CD14-positive monocyte (primary cell): ENCODE data around the gene EYA4. TPM values are rescaled to one million over a fixed set of nuclear protein-coding genes. Genes with fewer than 3 reads are reported as not detected.

ENCODE experiments used
- DNase-seq, 3 donors: peaks; one replicate each; pipeline ENCODE4 v3.0.0-alpha.2; 2011 to 2022
- H2AFZ ChIP-seq: 2 replicates; pipeline ENCODE4 v1.6.0; 2012; ENCODE audit warnings: mild to moderate bottlenecking, low read depth, low read length, inconsistent platforms; ENCODE audit not compliant: insufficient read depth, poor library complexity, severe bottlenecking
- H3K27ac ChIP-seq, 2 donors: 1 replicate in 1 of 2; 2 replicates in 1 of 2; pipeline ENCODE4 v1.5.1; 2012 to 2013; ENCODE audit warnings: low read length in 2 of 2, control low read depth in 1 of 2, inconsistent platforms in 1 of 2, low read depth in 1 of 2, mild to moderate bottlenecking in 1 of 2
- H3K27me3 ChIP-seq, 2 donors: one replicate each; pipeline versions ENCODE4 v1.6.0 to v1.6.1; 2011 to 2013; ENCODE audit warnings: low read length in 2 of 2; ENCODE audit not compliant: control insufficient read depth in 2 of 2, insufficient read depth in 2 of 2
- H3K36me3 ChIP-seq, 2 donors: replicated peaks in 1 of 2; 1 replicate in 1 of 2; 2 replicates in 1 of 2; pipeline versions ENCODE4 v1.5.1 to v1.6.1; 2012 to 2013; ENCODE audit warnings: low read length in 2 of 2, control low read depth in 1 of 2, inconsistent platforms in 1 of 2, mild to moderate bottlenecking in 1 of 2; ENCODE audit not compliant: insufficient read depth in 2 of 2, control insufficient read depth in 1 of 2
- H3K4me1 ChIP-seq, 2 donors: 1 replicate in 1 of 2; 2 replicates in 1 of 2; pipeline versions ENCODE4 v1.5.1 to v1.6.1; 2012 to 2013; ENCODE audit warnings: low read length in 2 of 2, control low read depth in 1 of 2, inconsistent platforms in 1 of 2, mild to moderate bottlenecking in 1 of 2, moderate library complexity in 1 of 2; ENCODE audit not compliant: insufficient read depth in 2 of 2, control insufficient read depth in 1 of 2
- H3K4me2 ChIP-seq: replicated peaks from 2 replicates; pipeline ENCODE3; 2012; ENCODE audit warnings: low read length, moderate library complexity, mild to moderate bottlenecking; ENCODE audit not compliant: poor library complexity, severe bottlenecking; ENCODE audit errors: extremely low read depth
- H3K4me3 ChIP-seq, 3 experiments: fragments of 200-600 bp in 1 of 3; sonication (generic) in 1 of 3; replicated peaks in 1 of 3; 1 replicate in 2 of 3; 2 replicates in 1 of 3; pipeline ENCODE4 v1.5.1; 2011 to 2013; ENCODE audit warnings: low read length in 3 of 3, mild to moderate bottlenecking in 3 of 3, control low read depth in 2 of 3, low read depth in 2 of 3, inconsistent platforms in 1 of 3, moderate library complexity in 1 of 3
- H3K79me2 ChIP-seq: 2 replicates; pipeline ENCODE4 v1.6.0; 2012; ENCODE audit warnings: mild to moderate bottlenecking, control low read depth, inconsistent platforms, low read length, moderate library complexity; ENCODE audit not compliant: insufficient read depth
- H3K9ac ChIP-seq: 2 replicates; pipeline ENCODE4 v1.6.0; 2017; ENCODE audit warnings: low read length, mild to moderate bottlenecking; ENCODE audit not compliant: insufficient read depth, poor library complexity, severe bottlenecking
- H3K9me3 ChIP-seq, 2 donors: replicated peaks in 1 of 2; 1 replicate in 1 of 2; 2 replicates in 1 of 2; pipeline versions ENCODE4 v1.5.1 to v1.6.1; 2012 to 2013; ENCODE audit warnings: low read length in 2 of 2, control low read depth in 1 of 2; ENCODE audit not compliant: control insufficient read depth in 1 of 2, insufficient read depth in 1 of 2
- H4K20me1 ChIP-seq: 2 replicates; pipeline ENCODE4 v1.6.0; 2012; ENCODE audit warnings: mild to moderate bottlenecking, low read length, control low read depth, moderate library complexity; ENCODE audit not compliant: insufficient read depth
- H3K27ac Mint-ChIP-seq, 7 donors: one replicate each; pipeline ENCODE4 v1.8.0; 2020; ENCODE audit warnings: mild to moderate bottlenecking in 7 of 7, mixed read lengths in 7 of 7, moderate library complexity in 6 of 7, inconsistent platforms in 2 of 7
- H3K27me3 Mint-ChIP-seq, 3 donors: one replicate each; pipeline ENCODE4 v1.8.0; 2021 to 2022; ENCODE audit warnings: low read depth in 3 of 3, mild to moderate bottlenecking in 3 of 3, mixed read lengths in 3 of 3, moderate library complexity in 3 of 3, inconsistent platforms in 1 of 3
- H3K36me3 Mint-ChIP-seq, 2 donors: one replicate each; pipeline ENCODE4 v1.8.0; 2020; ENCODE audit warnings: mixed read lengths in 2 of 2, inconsistent platforms in 1 of 2, mild to moderate bottlenecking in 1 of 2
- H3K4me1 Mint-ChIP-seq: one replicate; pipeline ENCODE4 v1.8.0; 2020; ENCODE audit warnings: mild to moderate bottlenecking, mixed read lengths
- H3K4me3 Mint-ChIP-seq, 2 donors: one replicate each; pipeline ENCODE4 v1.8.0; 2020; ENCODE audit warnings: mild to moderate bottlenecking in 2 of 2, mixed read lengths in 2 of 2, moderate library complexity in 1 of 2
- H3K9me3 Mint-ChIP-seq, 7 donors: one replicate each; pipeline ENCODE4 v1.8.0; 2020 to 2022; ENCODE audit warnings: mixed read lengths in 7 of 7, mild to moderate bottlenecking in 6 of 7, moderate library complexity in 6 of 7, inconsistent platforms in 2 of 7
- CTCF ChIP-seq: fragments of 200-600 bp; IDR thresholded peaks from one replicate; pipeline ENCODE4 v1.8.0; 2022; ENCODE audit warnings: antibody characterized with exemption, mild to moderate bottlenecking
- WGBS: methylation state at CpG from one replicate; pipeline ENCODE4 v1.1.5; 2013; ENCODE audit warnings: missing lambda C conversion rate; ENCODE audit not compliant: insufficient coverage; 5-methylcytosine and 5-hydroxymethylcytosine counted together
- intact Hi-C, 2 donors: fragments of 100-400 bp; cut with micrococcal nuclease; formaldehyde crosslinking; loops; one replicate each; pipeline versions ENCODE4 v1.15.0 to v1.15.1; 2023
- polyA plus RNA-seq, 3 donors: library from polyadenylated mRNA; depleted of rRNA in 1 of 3; unstranded in 2 of 3; stranded (reverse) in 1 of 3; fragments of 300-500 nt in 2 of 3; fragments of >200 nt in 1 of 3; fragmentation: Illumina TruSeq in 2 of 3; gene quantifications; 1 replicate in 2 of 3; 2 replicates in 1 of 3; pipeline ENCODE4 v1.2.3, GENCODE V29; 2012 to 2021

EYA4 gene
- polyA plus RNA-seq, 3 donors = not detected

DNA sequence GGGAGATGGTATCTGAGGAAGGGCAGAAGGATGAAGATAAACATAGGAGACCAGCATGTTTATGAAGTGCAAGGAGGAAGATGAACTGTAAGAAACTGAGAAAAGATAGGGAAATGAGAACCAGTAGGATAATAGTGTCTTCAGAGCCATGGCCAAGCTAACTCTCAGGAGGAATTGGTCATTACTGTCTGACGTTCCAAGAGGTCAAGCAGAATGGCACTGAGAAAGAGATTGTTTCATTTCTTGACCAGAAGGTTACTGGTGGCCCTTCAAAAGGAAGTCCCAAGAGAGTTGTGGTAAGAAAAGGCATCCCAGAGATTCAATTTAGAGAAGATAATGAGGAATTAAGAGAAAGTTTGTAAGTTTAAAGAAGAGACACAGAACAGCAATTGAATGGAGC is 47.5 kb downstream of the EYA4 start:
- Histone ChIP-seq H3K4me1 (no peaks in the 10 kb centered on the region), H3K27ac (no peak overlapping the region), H2AFZ (no peak overlapping the region), H3K9me3 (no peaks in the 10 kb centered on the region), H3K27me3 (no peaks in the 10 kb centered on the region), H3K36me3 (no peaks in the 10 kb centered on the region), H4K20me1 (no peaks in the 10 kb centered on the region), H3K4me2 (no peak overlapping the region), H3K79me2 (no peaks in the 10 kb centered on the region), H3K4me3 (no peak overlapping the region), H3K9ac (no peak overlapping the region)
- no peak overlapping the region for H3K27ac Mint-ChIP-seq
- intact Hi-C loops = no loop called here
- no peak for TF ChIP-seq CTCF
- no peaks in the 10 kb centered on the region for H3K4me1 Mint-ChIP-seq
- peaks cover 0 to 2% (median 0%) of the 10 kb centered on the region in 3 donors for H3K27me3 Mint-ChIP-seq
- no peaks in the 10 kb centered on the region for H3K9me3 Mint-ChIP-seq
- no peak overlapping the region for H3K4me3 Mint-ChIP-seq
- 91% methylated on average over 1 of the region's 1 CpG for WGBS
- DNase-seq = no peak
- H3K36me3 Mint-ChIP-seq = no peaks in the 10 kb centered on the region

- Histone ChIP-seq H3K9me3 (no peaks in the 10 kb centered on the region), H3K27me3 (no peaks in the 10 kb centered on the region), H3K27ac (no peak overlapping the region), H3K4me3 (no peak overlapping the region), H2AFZ (no peak overlapping the region), H3K4me2 (no peak overlapping the region), H3K9ac (no peak overlapping the region), H4K20me1 (no peaks in the 10 kb centered on the region), H3K36me3 (no peaks in the 10 kb centered on the region), H3K79me2 (no peaks in the 10 kb centered on the region), H3K4me1 (no peaks in the 10 kb centered on the region)
- Mint-ChIP-seq H3K36me3 (no peaks in the 10 kb centered on the region), H3K4me3 (no peak overlapping the region), H3K9me3 (no peaks in the 10 kb centered on the region), H3K27me3 (peaks cover 0 to 2% (median 0%) of the 10 kb centered on the region in 3 donors), H3K4me1 (no peaks in the 10 kb centered on the region), H3K27ac (no peak overlapping the region)
- no peak for DNase-seq
- no CpG with 5 or more reads among the region's 5 CpGs for WGBS
- TF ChIP-seq CTCF = no peak
- intact Hi-C loops = no loop called here
Observed at GRCh38 chr6:133289733-133290306, 48.7 kb downstream of the EYA4 start.
